HG02973 (cell line): ENCODE results near the gene TBC1D4.

Experiments
- ATAC-seq: cut with Tn5 transposase; IDR thresholded peaks from one replicate; pipeline ENCODE4 v1.9.1; 2021; ENCODE audit warnings: moderate library complexity; ENCODE audit not compliant: unreplicated experiment

TBC1D4 gene

DNA sequence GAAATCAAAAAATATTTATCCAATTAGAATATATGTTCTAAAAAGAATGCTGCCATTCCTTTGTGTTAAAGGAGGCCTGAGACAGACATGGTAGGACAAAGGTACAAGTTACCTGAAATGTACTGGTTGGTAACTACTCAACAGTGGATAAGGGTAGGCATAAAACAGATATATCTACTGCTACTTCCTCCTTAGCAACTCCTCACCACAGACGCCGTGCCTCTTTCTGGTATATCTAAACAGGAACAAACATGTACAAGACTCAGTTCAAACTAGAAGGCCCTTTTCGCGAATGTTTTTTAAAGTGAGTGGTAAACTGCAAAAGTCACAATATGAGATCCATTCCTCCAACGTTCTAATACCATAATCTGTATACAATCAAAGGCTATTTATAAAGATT is 86.9 kb downstream of the TBC1D4 start:
- ATAC-seq = peak; percentile 50

GRCh38 chr13:75393839-75394520 is 88.0 kb downstream of the TBC1D4 start:
- ATAC-seq = no peak

DNA sequence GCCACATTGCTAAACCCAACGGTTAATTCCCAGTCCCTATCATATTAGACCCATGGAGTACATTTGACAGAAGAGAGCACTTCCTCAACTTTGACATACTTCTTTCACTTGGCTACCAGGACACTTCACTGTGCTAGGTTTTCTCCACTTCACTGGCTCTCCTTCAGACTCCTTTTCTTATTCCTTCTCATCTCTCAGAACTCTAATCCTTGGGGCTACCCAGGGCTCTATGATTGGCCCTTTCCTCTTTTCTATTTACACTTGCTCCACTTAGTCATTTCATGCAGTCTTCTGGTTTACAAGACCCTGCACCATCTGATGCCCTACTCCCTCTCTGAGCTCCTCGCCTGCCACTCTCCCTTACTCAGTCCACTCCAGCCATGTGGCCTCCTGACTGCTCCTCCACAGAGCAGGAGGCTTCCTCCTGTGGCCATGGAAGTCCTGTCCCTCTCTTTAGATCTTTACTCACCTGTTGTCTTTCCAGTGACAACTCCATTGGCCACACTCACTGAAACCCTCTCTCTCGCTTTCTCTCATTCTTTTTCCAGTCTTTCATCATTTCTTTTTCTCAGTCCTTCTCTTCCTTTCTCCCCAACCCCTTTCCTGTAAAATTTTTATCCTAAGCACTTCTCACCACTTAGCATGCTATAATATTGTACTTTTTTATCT is 90.4 kb downstream of the TBC1D4 start:
- ATAC-seq = no peak

DNA sequence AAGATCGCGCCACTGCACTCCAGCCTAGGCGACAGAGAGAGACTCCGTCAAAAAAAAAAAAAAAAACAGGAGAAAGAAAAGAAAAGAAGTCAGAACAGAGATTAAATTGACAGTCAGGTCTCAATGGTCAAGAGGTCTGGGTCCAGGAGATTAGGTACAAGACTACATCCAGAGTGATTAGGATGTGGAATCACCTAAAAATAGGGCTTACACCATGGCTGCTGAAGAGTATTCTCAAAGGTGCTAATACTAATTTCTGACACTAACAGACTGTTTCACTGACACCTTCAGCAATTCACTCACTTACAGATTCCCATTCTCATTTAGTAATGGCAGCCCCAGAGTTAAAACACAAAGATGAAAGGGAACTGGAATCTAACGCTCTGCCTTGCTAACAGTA is 91.7 kb downstream of the TBC1D4 start:
- no peak for ATAC-seq

DNA sequence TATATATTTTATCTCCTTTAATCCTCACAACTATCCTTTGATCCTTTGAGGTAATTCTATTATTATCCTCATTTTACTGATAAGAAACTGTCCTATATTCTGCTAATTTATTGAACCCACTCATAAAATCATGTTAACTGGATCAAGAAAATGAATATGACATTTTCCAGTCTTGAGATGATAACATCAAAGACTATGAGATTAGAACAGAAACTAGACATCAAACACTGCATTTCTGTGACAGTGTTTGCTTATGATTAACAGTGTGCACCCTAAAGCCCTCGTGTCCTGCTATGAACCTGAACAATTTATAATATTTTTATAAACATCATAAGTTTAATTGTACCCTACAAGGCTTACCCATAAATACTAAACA is 96.3 kb downstream of the TBC1D4 start:
- no peak for ATAC-seq

- ATAC-seq = no peak
Observed at GRCh38 chr13:75384879-75385707, 96.9 kb downstream of the TBC1D4 start.

DNA sequence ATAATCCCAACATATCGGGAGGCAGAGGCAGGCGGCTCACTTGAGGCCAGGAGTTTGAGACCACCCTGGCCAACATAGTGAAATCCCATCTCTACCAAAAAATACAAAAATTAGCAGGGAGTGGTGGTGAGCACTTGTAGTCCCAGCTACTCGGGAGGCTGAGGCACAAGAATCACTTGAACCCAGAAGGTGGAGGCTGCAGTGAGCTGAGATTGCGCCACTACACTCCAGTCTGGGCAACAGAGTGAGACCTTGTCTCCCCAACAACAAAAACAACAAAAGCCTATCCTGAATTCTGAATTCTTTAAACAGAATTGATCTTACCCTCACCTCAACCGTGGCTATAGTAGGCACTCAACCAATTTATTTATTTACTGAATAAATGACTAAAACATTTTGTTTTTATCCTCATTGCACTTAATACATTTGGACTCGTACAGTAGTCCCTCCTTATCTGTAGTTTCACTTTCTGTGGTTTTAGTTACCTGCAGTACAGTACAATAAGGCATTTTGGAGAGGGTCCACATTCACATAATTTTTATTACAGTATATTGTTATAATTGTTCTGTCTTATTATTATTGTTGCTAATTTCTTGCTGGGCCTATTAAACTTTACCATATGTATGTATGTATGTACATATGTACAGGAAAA is 98.8 kb downstream of the TBC1D4 start:
- ATAC-seq = no peak

DNA sequence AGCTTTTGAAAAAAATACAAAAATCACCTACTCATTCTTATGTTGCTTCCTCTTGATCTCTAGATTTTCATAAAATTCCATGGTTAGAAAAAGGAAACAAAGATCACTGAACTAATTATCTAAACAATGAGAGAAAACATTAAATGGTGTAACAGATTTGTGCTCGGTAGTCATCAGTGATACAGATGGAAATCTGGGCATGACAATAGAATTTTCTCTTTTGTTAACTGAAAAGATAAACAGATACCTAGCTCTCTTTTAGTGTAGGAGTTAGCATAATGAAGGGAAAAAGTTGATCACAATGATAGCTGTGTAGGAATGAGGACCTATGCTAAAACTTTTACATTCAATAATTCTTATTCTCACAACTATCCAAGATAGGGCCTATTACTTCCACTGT is 103.7 kb downstream of the TBC1D4 start:
- ATAC-seq = no peak

- ATAC-seq = no peak
Observed at GRCh38 chr13:75376792-75377402, 105.1 kb downstream of the TBC1D4 start.

DNA sequence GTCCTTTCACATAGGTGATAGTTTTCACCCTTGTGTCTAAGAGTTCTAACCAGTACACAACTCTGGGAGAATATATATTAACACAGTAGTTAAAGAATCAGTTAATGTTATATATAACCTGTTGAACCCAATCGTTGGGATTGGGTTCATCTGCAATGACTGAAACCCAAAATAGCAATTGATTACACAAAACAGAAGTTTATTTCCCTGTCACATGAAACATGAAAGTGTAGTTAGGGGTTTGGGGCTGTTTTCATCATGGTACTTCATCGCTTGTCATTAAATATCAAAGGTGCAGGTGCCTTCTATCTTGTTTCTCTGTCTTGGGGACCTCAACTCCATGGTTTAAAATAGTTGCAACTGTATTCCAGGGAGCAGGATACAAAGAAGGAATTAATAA is 106.6 kb downstream of the TBC1D4 start:
- ATAC-seq = no peak

DNA sequence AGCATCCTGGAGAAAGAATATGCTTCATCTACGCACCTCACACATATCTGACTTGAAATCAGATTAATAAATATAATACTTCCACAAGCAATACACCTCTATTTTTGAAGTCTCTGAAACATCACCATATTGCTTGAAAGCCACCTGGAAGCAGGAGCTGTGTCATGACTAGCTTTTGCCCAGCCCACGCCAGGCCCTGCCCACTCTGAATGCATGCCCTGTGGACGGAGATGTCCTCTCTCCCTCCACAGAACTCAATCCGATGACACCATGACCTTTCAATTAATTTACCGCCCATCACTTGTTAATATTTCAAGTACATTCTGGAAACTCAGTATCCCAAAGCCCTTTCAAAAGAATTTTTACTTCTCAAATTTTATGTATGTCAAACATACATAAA is 108.0 kb downstream of the TBC1D4 start:
- ATAC-seq = no peak

- no peak for ATAC-seq
Observed at GRCh38 chr13:75372923-75373841, 108.8 kb downstream of the TBC1D4 start.

- peak; percentile 78 for ATAC-seq
Observed at GRCh38 chr13:75372517-75372916, 109.5 kb downstream of the TBC1D4 start.

DNA sequence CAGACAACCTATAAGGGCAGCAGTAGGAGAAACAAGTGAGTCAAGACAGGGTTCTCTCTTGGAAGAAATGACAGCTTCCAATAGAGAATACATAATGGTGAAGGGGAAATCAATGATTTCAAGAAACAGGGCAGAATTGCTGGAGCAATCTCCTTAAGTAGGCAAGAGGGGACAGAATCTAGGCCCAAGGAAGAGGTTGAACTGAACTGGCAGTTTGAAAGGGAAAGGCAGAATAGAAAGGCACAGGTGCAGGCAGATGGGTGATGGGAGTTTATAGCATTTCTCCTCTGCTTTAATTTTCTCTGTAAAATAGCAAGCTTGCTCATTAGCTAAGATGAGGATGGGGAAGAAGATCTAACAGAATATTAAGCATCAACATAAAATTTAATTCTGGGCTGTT is 110.8 kb downstream of the TBC1D4 start:
- ATAC-seq = no peak

DNA sequence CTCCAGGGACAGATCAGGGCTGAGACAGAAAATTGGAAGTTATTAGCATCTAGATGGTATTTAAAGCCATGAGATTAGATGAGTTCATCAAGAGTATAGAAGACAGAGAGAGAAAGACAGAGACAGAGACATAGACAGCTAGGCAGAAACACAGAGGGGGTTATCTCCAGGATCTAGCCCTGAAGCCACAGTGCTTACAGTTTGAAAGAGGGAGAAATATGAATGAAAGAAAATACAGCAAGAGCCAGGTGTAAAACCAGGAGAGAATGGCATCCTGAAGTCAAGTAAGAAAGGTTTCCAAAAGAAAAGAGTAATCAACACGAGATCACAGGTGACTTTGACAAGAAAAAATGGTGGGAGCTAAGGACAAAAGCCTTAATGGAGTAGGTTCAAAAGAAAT is 111.2 kb downstream of the TBC1D4 start:
- ATAC-seq = no peak

- no peak for ATAC-seq
Observed at GRCh38 chr13:75369981-75370380, 112.0 kb downstream of the TBC1D4 start.

DNA sequence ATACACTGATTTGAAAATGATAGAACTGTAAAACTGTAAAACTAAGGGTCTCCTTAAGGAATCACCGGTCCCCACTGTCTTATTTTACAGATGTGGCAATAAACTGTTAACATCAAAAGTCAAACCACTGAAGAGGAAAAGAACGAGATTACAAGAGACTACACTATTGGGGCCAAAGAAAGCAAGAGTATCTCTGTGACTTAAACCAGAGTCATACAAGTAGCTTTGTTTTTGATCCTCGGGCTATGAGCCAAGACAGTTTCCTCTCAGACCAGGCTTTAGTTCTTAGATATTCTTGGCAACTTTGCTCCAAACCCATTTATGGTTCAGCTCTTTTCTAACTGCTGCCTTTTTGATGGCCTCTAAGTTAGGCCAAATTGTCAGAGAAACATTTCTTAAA is 113.8 kb downstream of the TBC1D4 start:
- ATAC-seq = no peak

DNA sequence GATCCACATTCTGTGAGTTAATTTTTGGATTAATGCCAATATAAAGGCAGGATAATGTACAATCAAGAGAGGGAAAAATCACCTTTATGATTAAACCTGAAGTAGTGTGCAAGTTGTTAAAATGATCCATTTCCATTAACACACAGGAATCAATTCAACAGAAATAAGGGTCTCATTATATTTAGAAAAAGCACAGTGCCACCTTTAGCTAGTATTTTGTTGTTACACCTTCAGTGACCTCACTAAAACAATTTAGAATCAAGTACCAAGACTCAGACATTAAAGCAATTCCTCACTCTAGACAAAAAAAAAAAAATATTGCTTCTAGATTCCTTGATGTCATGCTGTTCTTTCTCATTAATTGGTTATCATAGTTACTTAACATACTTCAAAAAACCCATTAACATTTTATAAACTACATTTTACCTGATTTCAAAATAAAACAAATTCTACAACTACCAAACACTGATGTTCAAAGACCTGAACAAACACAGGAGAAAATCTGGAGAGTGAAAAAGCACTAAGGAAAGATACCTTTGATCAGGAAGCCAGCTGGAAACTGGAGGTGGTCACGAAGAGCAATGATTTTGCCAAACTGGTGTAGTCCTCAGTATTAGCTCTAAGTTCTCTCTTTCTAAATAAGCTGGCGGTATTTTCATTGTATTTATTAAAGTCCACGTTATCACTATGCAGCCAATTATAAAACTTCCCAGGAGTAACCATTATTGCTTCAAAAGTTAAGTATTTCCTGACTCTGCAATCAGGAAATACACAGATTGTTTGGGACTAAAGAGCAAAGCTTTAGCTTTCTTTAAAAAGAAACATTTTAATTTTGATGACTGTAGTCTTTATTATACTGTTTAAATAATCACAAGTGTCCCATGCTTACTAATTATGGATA is 115.3 kb downstream of the TBC1D4 start:
- no peak for ATAC-seq

GRCh38 chr13:75365724-75366173 is 116.2 kb downstream of the TBC1D4 start:
- peak; percentile 96 for ATAC-seq
